ENCODE data around the gene IRF2.

- TF ChIP-seq CTCF (IDR thresholded peaks at IDR 0.05) (no peak), POLR2AphosphoS5 (IDR thresholded peaks at IDR 0.05) (no peak), EP300 (IDR thresholded peaks at IDR 0.05) (no peak), POLR2A (IDR thresholded peaks at IDR 0.05) (no peak)
Observed at GRCh38 chr4:184349283-184350039, 124.9 kb downstream of the IRF2 start.

Data from suprapubic skin (tissue), 4 donors.